Kidney epithelial cell (primary cell): ENCODE measurements around the gene ZNF556. TPM values are rescaled to one million over a fixed set of nuclear protein-coding genes. Genes with fewer than 3 reads are reported as not detected.
"Not testable (repeated sequence)": the region's sequence is repeated elsewhere in the genome, so short reads cannot be mapped to it uniquely, and the experiment has no call there.

Experiments
- DNase-seq: peaks from one replicate; pipeline ENCODE4 v3.0.0-alpha.2; 2010; ENCODE audit warnings: low read depth
- H3K27me3 ChIP-seq: 2 replicates; pipeline ENCODE4 v1.6.0; 2011; ENCODE audit warnings: low read length; ENCODE audit not compliant: control insufficient read depth, insufficient read depth
- H3K36me3 ChIP-seq: 2 replicates; pipeline ENCODE4 v1.5.1; 2011; ENCODE audit warnings: low read length; ENCODE audit not compliant: control insufficient read depth, insufficient read depth
- H3K4me3 ChIP-seq: 2 replicates; pipeline ENCODE4 v1.5.1; 2011; ENCODE audit warnings: low read depth, mild to moderate bottlenecking, control low read depth, low read length
- CTCF ChIP-seq: IDR thresholded peaks from 2 replicates; pipeline ENCODE4 v1.5.1; 2011; ENCODE audit warnings: mild to moderate bottlenecking, moderate library complexity, low read length, control low read depth, inconsistent platforms; ENCODE audit not compliant: insufficient read depth, poor library complexity, severe bottlenecking
- total RNA-seq: library from RNA; depleted of rRNA; stranded (reverse); fragments of >200 nt; gene quantifications from 2 replicates; pipeline ENCODE4 v1.2.3, GENCODE V29; 2015

Gene ZNF556
- total RNA-seq, 1 donor from 2014 or later: not detected

- Histone ChIP-seq H3K4me3 (no peak overlapping the region), H3K27me3 (no peaks in the 10 kb centered on the region), H3K36me3 (no peaks in the 10 kb centered on the region)
- DNase-seq: no peak
- no peak for TF ChIP-seq CTCF
Observed at GRCh38 chr19:2869618-2870017, 2.5 kb downstream of the ZNF556 start.

- DNase-seq, H3K36me3 ChIP-seq, H3K27me3 ChIP-seq, H3K4me3 ChIP-seq: not testable (repeated sequence)
Observed at GRCh38 chr19:2872175-2872574, 5.0 kb downstream of the ZNF556 start.

- no peak overlapping the region for H3K4me3 ChIP-seq
- H3K36me3 ChIP-seq: no peaks in the 10 kb centered on the region
- H3K27me3 ChIP-seq: no peaks in the 10 kb centered on the region
- no peak for TF ChIP-seq CTCF
- no peak for DNase-seq
Observed at GRCh38 chr19:2877398-2878331, 10.5 kb downstream of the ZNF556 start.

- Histone ChIP-seq H3K36me3 (no peaks in the 10 kb centered on the region), H3K27me3 (no peaks in the 10 kb centered on the region), H3K4me3 (no peak overlapping the region)
- no peak for TF ChIP-seq CTCF
- no peak for DNase-seq
Observed at GRCh38 chr19:2883686-2884439, 16.7 kb downstream of the ZNF556 start.

- TF ChIP-seq CTCF: no peak
- H3K27me3 ChIP-seq: no peaks in the 10 kb centered on the region
- DNase-seq: no peak
- H3K36me3 ChIP-seq: no peaks in the 10 kb centered on the region
- H3K4me3 ChIP-seq: no peak overlapping the region
Observed at GRCh38 chr19:2885736-2886135, 18.6 kb downstream of the ZNF556 start.

- H3K4me3 ChIP-seq: no peak overlapping the region
- H3K36me3 ChIP-seq: no peaks in the 10 kb centered on the region
- no peaks in the 10 kb centered on the region for H3K27me3 ChIP-seq
- TF ChIP-seq CTCF: peak; percentile 53
- DNase-seq: no peak
Observed at GRCh38 chr19:2887391-2887914, 20.3 kb downstream of the ZNF556 start.
